HCT116 (cell line): Measurements from ENCODE around the gene NOTUM. TPM values are rescaled to one million over a fixed set of nuclear protein-coding genes. Genes with fewer than 3 reads are reported as not detected.

Experiments
- ATAC-seq: fragments of 200-7000 bp; cut with Tn5 transposase; 2 replicates; pipeline ENCODE4 v1.9.1; 2020; ENCODE audit warnings: mild to moderate bottlenecking, moderate library complexity
- BruUV-seq: library from RNA; stranded (reverse); fragments of 400-500 nt; replicated peaks from 2 replicates; lab custom pipeline; 2021; lab: Mats Ljungman, UMichigan
- CTCF ChIA-PET: fragments of 300-600 bp; sonication (Branson Sonifier 250); formaldehyde crosslinking; loops from one replicate; lab custom pipeline; 2021; ENCODE audit warnings: antibody characterized with exemption; lab: Charles Lee
- POLR2A ChIA-PET: fragments of 300-600, 350-600 bp; sonication (Branson Sonifier 250); formaldehyde crosslinking; loops from one replicate; lab custom pipeline; 2021; ENCODE audit warnings: antibody characterized with exemption; lab: Charles Lee
- RAD21 ChIA-PET, 2 experiments: fragments of 300-600 bp; sonication (Branson Sonifier 250); formaldehyde crosslinking; loops; one replicate each; lab custom pipeline; 2023; ENCODE audit warnings: low total read pairs in 2 of 2; ENCODE audit not compliant: uncharacterized antibody in 2 of 2, unreplicated experiment in 2 of 2, low non-redundant PET in 1 of 2; lab: Charles Lee
- DNase-seq: peaks from one replicate; pipeline ENCODE4 v3.0.0-alpha.2; 2010; ENCODE audit warnings: low read depth, low spot score
- H2AFZ ChIP-seq: fragments of 200-600 bp; shearing (Covaris generic), sonication (generic); 2 replicates; pipeline ENCODE4 v1.6.1; 2017; ENCODE audit warnings: low read depth, mixed run types, mixed read lengths, antibody characterized with exemption, low read length; ENCODE audit not compliant: poor library complexity, severe bottlenecking
- H3K27ac ChIP-seq: 2 replicates; pipeline ENCODE4 v1.5.1; 2012; ENCODE audit warnings: low read depth, low read length
- H3K27me3 ChIP-seq: fragments of 200-600 bp; sonication (generic); 2 replicates; pipeline ENCODE4 v1.6.1; 2016; ENCODE audit warnings: mixed run types, low read length, mixed read lengths; ENCODE audit not compliant: insufficient read depth
- H3K36me3 ChIP-seq, 2 experiments: fragments of 200-500 bp in 1 of 2; fragments of 200-600 bp in 1 of 2; sonication (Bioruptor generic) in 1 of 2; sonication (generic) in 1 of 2; 2 replicates each; pipeline versions ENCODE4 v1.5.1 to v1.6.1; 2014 to 2016; ENCODE audit warnings: low read length in 2 of 2, inconsistent platforms in 1 of 2, mixed read lengths in 1 of 2, mixed run types in 1 of 2; ENCODE audit not compliant: insufficient read depth in 2 of 2, control insufficient read depth in 1 of 2
- H3K4me1 ChIP-seq, 2 experiments: fragments of 200-600 bp in 1 of 2; sonication (generic) in 1 of 2; 2 replicates each; pipeline versions ENCODE4 v1.5.1 to v1.6.1; 2012 to 2017; ENCODE audit warnings: low read length in 2 of 2, inconsistent platforms in 1 of 2, mild to moderate bottlenecking in 1 of 2, mixed read lengths in 1 of 2, mixed run types in 1 of 2, moderate library complexity in 1 of 2; ENCODE audit not compliant: insufficient read depth in 2 of 2, control insufficient read depth in 1 of 2
- H3K4me2 ChIP-seq: fragments of 200-600 bp; sonication (generic); 2 replicates; pipeline ENCODE4 v1.6.1; 2017; ENCODE audit warnings: mixed run types, low read length, mixed read lengths
- H3K4me3 ChIP-seq, 2 experiments: fragments of 200-600 bp in 1 of 2; sonication (generic) in 1 of 2; replicated peaks in 1 of 2; 2 replicates each; pipeline ENCODE4 v1.5.1; 2011 to 2016; ENCODE audit warnings: low read length in 2 of 2, control low read depth in 1 of 2, low read depth in 1 of 2, mild to moderate bottlenecking in 1 of 2, mixed read lengths in 1 of 2, mixed run types in 1 of 2
- H3K79me2 ChIP-seq: fragments of 200-600 bp; sonication (generic); 2 replicates; pipeline ENCODE4 v1.6.1; 2017; ENCODE audit warnings: mild to moderate bottlenecking, mixed run types, low read length, moderate library complexity, mixed read lengths; ENCODE audit not compliant: insufficient read depth
- H3K9ac ChIP-seq: fragments of 200-600 bp; sonication (generic); 2 replicates; pipeline ENCODE4 v1.6.1; 2016; ENCODE audit warnings: low read length, mixed read lengths
- H3K9me2 ChIP-seq: fragments of 200-600 bp; sonication (generic), shearing (Covaris generic); 2 replicates; pipeline ENCODE4 v1.6.1; 2017; ENCODE audit warnings: mixed run types, mild to moderate bottlenecking, moderate library complexity; ENCODE audit not compliant: insufficient read depth
- H3K9me3 ChIP-seq, 2 experiments: fragments of 200-500 bp in 1 of 2; fragments of 200-600 bp in 1 of 2; sonication (Bioruptor generic) in 1 of 2; sonication (generic) in 1 of 2; 2 replicates each; pipeline ENCODE4 v1.6.1; 2014 to 2017; ENCODE audit warnings: low read length in 2 of 2, mixed read lengths in 2 of 2, inconsistent platforms in 1 of 2, low read depth in 1 of 2, mild to moderate bottlenecking in 1 of 2, mixed run types in 1 of 2, moderate library complexity in 1 of 2; ENCODE audit not compliant: control insufficient read depth in 1 of 2, insufficient read depth in 1 of 2
- H4K20me1 ChIP-seq: fragments of 200-600 bp; sonication (generic), shearing (Covaris generic); 2 replicates; pipeline ENCODE4 v1.6.1; 2017; ENCODE audit warnings: mixed run types, mild to moderate bottlenecking, moderate library complexity; ENCODE audit not compliant: insufficient read depth
- CBX3 ChIP-seq: IDR thresholded peaks from 2 replicates; pipeline ENCODE4 v1.6.1; 2012; ENCODE audit warnings: low read depth
- CTCF ChIP-seq, 3 experiments: fragments of 200-600 bp in 1 of 3; sonication (generic) in 1 of 3; IDR thresholded peaks in 2 of 3; conservative IDR thresholded peaks in 1 of 3; 2 replicates each; pipeline ENCODE4 v1.5.1; 2012 to 2017; ENCODE audit warnings: low read depth in 2 of 3, low read length in 2 of 3, antibody characterized with exemption in 1 of 3, borderline replicate concordance in 1 of 3, control low read depth in 1 of 3, mild to moderate bottlenecking in 1 of 3, mixed read lengths in 1 of 3, mixed run types in 1 of 3, moderate library complexity in 1 of 3; ENCODE audit not compliant: insufficient read depth in 1 of 3
- EZH2phosphoT487 ChIP-seq: fragments of 200-600 bp; IDR thresholded peaks from 2 replicates; pipeline ENCODE4 v1.6.1; 2018; ENCODE audit warnings: antibody characterized with exemption, borderline replicate concordance
- JUND ChIP-seq: IDR thresholded peaks from 2 replicates; pipeline ENCODE4 v1.6.1; 2012
- POLR2A ChIP-seq: IDR thresholded peaks from 2 replicates; pipeline ENCODE4 v1.7.0; 2011; ENCODE audit warnings: borderline replicate concordance; ENCODE audit not compliant: insufficient read depth, insufficient read length; ENCODE audit errors: extremely low read depth
- POLR2AphosphoS5 ChIP-seq: IDR thresholded peaks from 2 replicates; pipeline ENCODE4 v1.6.1; 2011; ENCODE audit warnings: mild to moderate bottlenecking, low read depth, low read length, moderate library complexity
- RAD21 ChIP-seq: IDR thresholded peaks from 2 replicates; pipeline ENCODE4 v1.6.1; 2012; ENCODE audit warnings: low read depth, mild to moderate bottlenecking
- REST ChIP-seq: IDR thresholded peaks from 2 replicates; pipeline ENCODE4 v1.6.1; 2012; ENCODE audit warnings: low read depth
- SIN3A ChIP-seq: IDR thresholded peaks from 2 replicates; pipeline ENCODE4 v1.6.1; 2012; ENCODE audit warnings: low read depth
- SRF ChIP-seq: IDR thresholded peaks from 2 replicates; pipeline ENCODE4 v1.6.1; 2012; ENCODE audit warnings: low read depth
- TCF7L2 ChIP-seq: IDR thresholded peaks from 2 replicates; pipeline ENCODE4 v1.7.0; 2011; ENCODE audit warnings: borderline replicate concordance, inconsistent platforms; ENCODE audit not compliant: insufficient read depth, insufficient read length; ENCODE audit errors: extremely low read depth
- YY1 ChIP-seq: IDR thresholded peaks from 2 replicates; pipeline ENCODE4 v1.6.1; 2011; ENCODE audit warnings: low read length, low read depth, moderate library complexity, mild to moderate bottlenecking; ENCODE audit not compliant: insufficient replicate concordance; ENCODE audit errors: extremely low read depth
- ZNF274 ChIP-seq: fragments of 200-500 bp; sonication (Bioruptor generic); IDR thresholded peaks from 2 replicates; pipeline ENCODE4 v1.6.1; 2014; ENCODE audit warnings: mild to moderate bottlenecking, low read depth, low read length, inconsistent platforms
- intact Hi-C: fragments of 100-400 bp; cut with micrococcal nuclease; formaldehyde crosslinking; loops from 2 replicates; pipeline ENCODE4 v1.10.0; 2022
- total RNA-seq: library from RNA; stranded (reverse); gene quantifications from one replicate; pipeline ENCODE4 v1.2.1, GENCODE V29; 2021; ENCODE audit not compliant: unreplicated experiment

NOTUM gene
- total RNA-seq, 1 experiment from 2014 or later = 12.5 TPM

- no peak for DNase-seq
- Histone ChIP-seq H3K27ac (no peak overlapping the region), H3K9me3 (no peaks in the 10 kb centered on the region), H3K9me2 (no peaks in the 10 kb centered on the region), H3K79me2 (peaks cover 96% of the 10 kb centered on the region), H3K27me3 (no peaks in the 10 kb centered on the region), H2AFZ (no peak overlapping the region), H3K4me1 (peaks cover 39 to 60% of the 10 kb centered on the region in 2 experiments), H3K4me3 (no peak overlapping the region), H3K9ac (no peak overlapping the region), H3K36me3 (peaks cover 15 to 36% of the 10 kb centered on the region in 2 experiments; a peak in 3 of 4 replicates), H4K20me1 (no peaks in the 10 kb centered on the region), H3K4me2 (no peak overlapping the region)
- ChIA-PET CTCF (no interaction called here), RAD21 (no interaction called here), POLR2A (no interaction called here)
- no peak for ATAC-seq
- no peak for TF ChIP-seq SIN3A
- no peak for TF ChIP-seq POLR2A
- TF ChIP-seq RAD21 = no peak
- no peak for TF ChIP-seq CBX3
- no peak for TF ChIP-seq POLR2AphosphoS5
- TF ChIP-seq JUND = no peak
- no peak for TF ChIP-seq TCF7L2
- TF ChIP-seq ZNF274 = no peak
- no peak for TF ChIP-seq YY1
- no TSS peak for BruUV-seq
- intact Hi-C loops = no loop called here
Observed at GRCh38 chr17:81921537-81921862, 39.5 kb downstream of the NOTUM start.

GRCh38 chr17:81920612-81921536 is 40.1 kb downstream of the NOTUM start:
- Histone ChIP-seq H4K20me1 (no peaks in the 10 kb centered on the region), H3K9ac (no peak overlapping the region), H2AFZ (no peak overlapping the region), H3K4me1 (peaks cover 41 to 60% of the 10 kb centered on the region in 2 experiments), H3K4me2 (no peak overlapping the region), H3K36me3 (peaks cover 15 to 39% of the 10 kb centered on the region in 2 experiments; a peak in 3 of 4 replicates), H3K27me3 (no peaks in the 10 kb centered on the region), H3K27ac (peak overlapping the region; percentile 13; the same call in 1 of the 2 replicates), H3K4me3 (no peak overlapping the region), H3K9me3 (no peaks in the 10 kb centered on the region), H3K9me2 (no peaks in the 10 kb centered on the region), H3K79me2 (peaks cover 96% of the 10 kb centered on the region)
- POLR2A ChIA-PET = no interaction called here
- RAD21 ChIA-PET = no interaction called here
- BruUV-seq = no TSS peak
- CTCF ChIA-PET = no interaction called here
- intact Hi-C loops = no loop called here
- ATAC-seq (no peak), DNase-seq (no peak)
- TF ChIP-seq EZH2phosphoT487 (no peak), SRF (no peak), REST (no peak), CTCF (IDR thresholded peaks at IDR 0.05 in 2 of 3, conservative IDR thresholded peaks at IDR 0.05 in 1 of 3; ENCODE audit: borderline replicate concordance in 1 of 3, insufficient read depth in 1 of 3, low read depth in 2 of 3, low read length in 2 of 3) (no peak)
